K562 (cell line): ENCODE results near the gene GCNT4. TPM values are rescaled to one million over a fixed set of nuclear protein-coding genes. Genes with fewer than 3 reads are reported as not detected.

Source experiments
- ATAC-seq: fragments of 200-7000 bp; cut with Tn5 transposase; 3 replicates; pipeline ENCODE4 v1.9.1; 2020; ENCODE audit warnings: moderate library complexity
- BruUV-seq: library from RNA; stranded (reverse); fragments of 400-500 nt; replicated peaks from 2 replicates; lab custom pipeline; 2021; lab: Mats Ljungman, UMichigan
- CTCF ChIA-PET: fragments of 300-600 bp; formaldehyde crosslinking; extraction: SDS; loops from one replicate; lab custom pipeline; 2021; ENCODE audit warnings: low intra/inter-chr PET ratio; lab: Yijun Ruan, JAX
- POLR2A ChIA-PET: fragments of 300-600, 350-650 bp; sonication (Branson Sonifier 250); formaldehyde crosslinking; extraction: SDS; loops from one replicate; lab custom pipeline; 2021; ENCODE audit warnings: antibody characterized with exemption, inconsistent platforms; lab: Yijun Ruan, JAX
- DNase-seq, 4 experiments: peaks; one replicate each; pipeline versions ENCODE4 v3.0.0 to v3.0.0-alpha.2; 2011 to 2018; ENCODE audit warnings: low spot score in 3 of 4, mixed read lengths in 3 of 4; ENCODE audit errors: extremely low read depth in 1 of 4
- FAIRE-seq: peaks from 2 replicates; lab custom pipeline; 2011; peaks lifted over from hg19 to GRCh38; lab: Jason Lieb, UNC
- H2AFZ ChIP-seq: 2 replicates; pipeline ENCODE4 v1.6.0; 2011; ENCODE audit warnings: low read depth, low read length, control low read depth, inconsistent platforms
- H3K27ac ChIP-seq: fragments of 200-600 bp; 3 replicates; pipeline ENCODE4 v1.8.0; 2011; ENCODE audit warnings: low read depth, mild to moderate bottlenecking, control low read depth, inconsistent platforms, low read length, moderate library complexity, mixed read lengths; ENCODE audit errors: extremely low read depth
- H3K27me3 ChIP-seq, 2 experiments: fragments of 300-600 bp in 1 of 2; 2 replicates in 1 of 2; 3 replicates in 1 of 2; pipeline versions ENCODE4 v1.6.0 to v1.8.0; 2011; ENCODE audit warnings: inconsistent platforms in 2 of 2, low read length in 2 of 2, mild to moderate bottlenecking in 1 of 2, mixed read lengths in 1 of 2, moderate library complexity in 1 of 2; ENCODE audit not compliant: control insufficient read depth in 2 of 2, insufficient read depth in 2 of 2
- H3K36me3 ChIP-seq: fragments of 300-600 bp; 3 replicates; pipeline ENCODE4 v1.8.0; 2011; ENCODE audit warnings: mild to moderate bottlenecking, low read length, inconsistent platforms; ENCODE audit not compliant: control insufficient read depth, insufficient read depth
- H3K4me1 ChIP-seq, 2 experiments: fragments of 200-600 bp in 1 of 2; replicated peaks in 1 of 2; 2 replicates in 1 of 2; 3 replicates in 1 of 2; pipeline versions ENCODE4 v1.5.1 to v1.8.0; 2011; ENCODE audit warnings: inconsistent platforms in 2 of 2, low read length in 2 of 2, mild to moderate bottlenecking in 1 of 2, mixed read lengths in 1 of 2, moderate library complexity in 1 of 2; ENCODE audit not compliant: control insufficient read depth in 2 of 2, insufficient read depth in 2 of 2
- H3K4me2 ChIP-seq: 2 replicates; pipeline ENCODE4 v1.6.1; 2011; ENCODE audit warnings: low read length, control low read depth, inconsistent platforms, mixed read lengths; ENCODE audit not compliant: insufficient read depth
- H3K4me3 ChIP-seq: fragments of 200-600 bp; sonication (generic), shearing (Covaris generic); 2 replicates; pipeline ENCODE4 v1.5.1; 2016; ENCODE audit warnings: control low read depth, inconsistent platforms
- H3K79me2 ChIP-seq: fragments of 200-600 bp; 3 replicates; pipeline ENCODE4 v1.8.0; 2011; ENCODE audit warnings: low read length, inconsistent platforms; ENCODE audit not compliant: control insufficient read depth, insufficient read depth
- H3K9ac ChIP-seq, 2 experiments: 2 replicates each; pipeline versions ENCODE4 v1.6.0 to v1.6.1; 2011; ENCODE audit warnings: low read depth in 2 of 2, low read length in 2 of 2, control low read depth in 1 of 2, inconsistent platforms in 1 of 2, mild to moderate bottlenecking in 1 of 2, mixed read lengths in 1 of 2; ENCODE audit not compliant: insufficient read depth in 1 of 2
- H3K9me1 ChIP-seq: one replicate; pipeline ENCODE4 v1.6.0; 2011; ENCODE audit warnings: inconsistent platforms, mild to moderate bottlenecking, low read length, moderate library complexity; ENCODE audit not compliant: control insufficient read depth, insufficient read depth
- H3K9me3 ChIP-seq: replicated peaks from 2 replicates; pipeline ENCODE4 v1.5.1; 2011; ENCODE audit warnings: low read depth, low read length, inconsistent platforms; ENCODE audit not compliant: control insufficient read depth, insufficient read depth
- H4K20me1 ChIP-seq: replicated peaks from 2 replicates; pipeline ENCODE4 v1.6.1; 2011; ENCODE audit warnings: low read length, inconsistent platforms, mixed read lengths; ENCODE audit not compliant: control insufficient read depth, insufficient read depth
- EP400 ChIP-seq: fragments of 450-650 bp; IDR thresholded peaks from 2 replicates; pipeline ENCODE4 v1.6.1; 2017; ENCODE audit warnings: antibody characterized with exemption, mild to moderate bottlenecking, moderate library complexity
- FOXJ3 ChIP-seq: sonication (generic); formaldehyde crosslinking; IDR thresholded peaks from 2 replicates; pipeline ENCODE4 v1.4.0; 2020; ENCODE audit warnings: mild to moderate bottlenecking, missing genetic modification reagents
- GABPA ChIP-seq: fragments of 200-800 bp; sonication (Bioruptor generic); conservative IDR thresholded peaks from 2 replicates; pipeline ENCODE4 v1.6.1; 2016; ENCODE audit warnings: low read depth, missing genetic modification characterization, missing compliant biosample characterization
- KHSRP ChIP-seq: fragments of 450-650 bp; IDR thresholded peaks from 2 replicates; pipeline ENCODE4 v1.6.1; 2017
- LARP7 ChIP-seq: fragments of 450-650 bp; IDR thresholded peaks from 2 replicates; pipeline ENCODE4 v1.6.1; 2016
- MLX ChIP-seq, 2 experiments: fragments of 450-650 bp in 1 of 2; sonication (generic) in 1 of 2; formaldehyde crosslinking; conservative IDR thresholded peaks; 2 replicates each; pipeline versions ENCODE4 v1.4.0 to v1.8.1; 2020 to 2022; ENCODE audit warnings: mild to moderate bottlenecking in 1 of 2, missing genetic modification reagents in 1 of 2
- NCOA1 ChIP-seq: fragments of 450-650 bp; IDR thresholded peaks from 2 replicates; pipeline ENCODE4 v1.6.1; 2016; ENCODE audit warnings: low read depth
- NR4A1 ChIP-seq, 2 experiments: fragments of 250-450 bp in 1 of 2; fragments of 450-650 bp in 1 of 2; sonication (Bioruptor Pico) in 1 of 2; IDR thresholded peaks; 2 replicates each; pipeline versions ENCODE4 v1.4.0 to v1.6.1; 2016 to 2020; ENCODE audit warnings: mild to moderate bottlenecking in 2 of 2, missing compliant biosample characterization in 1 of 2, missing genetic modification characterization in 1 of 2, moderate library complexity in 1 of 2
- PCBP2 ChIP-seq: fragments of 200-400 bp; formaldehyde crosslinking; IDR thresholded peaks from 2 replicates; pipeline ENCODE4 v1.6.1; 2018; ENCODE audit warnings: low read length, low read depth, mild to moderate bottlenecking, moderate library complexity; ENCODE audit not compliant: poor library complexity, severe bottlenecking
- SETDB1 ChIP-seq: IDR thresholded peaks from one replicate; pipeline ENCODE4 v1.6.1; 2012; ENCODE audit warnings: low read length, control low read depth, inconsistent platforms
- TBP ChIP-seq: optimal IDR thresholded peaks from 2 replicates; pipeline ENCODE3; 2011; ENCODE audit warnings: low read depth, low read length, improper control_type of control experiment
- TRIM24 ChIP-seq, 2 experiments: fragments of 450-650 bp; IDR thresholded peaks; 2 replicates each; pipeline ENCODE4 v1.6.1; 2016
- U2AF2 ChIP-seq: fragments of 200-400 bp; formaldehyde crosslinking; optimal IDR thresholded peaks from 2 replicates; pipeline ENCODE3; 2017; ENCODE audit warnings: low read depth, mild to moderate bottlenecking, low read length
- ZNF23 ChIP-seq: fragments of 250-450 bp; sonication (Bioruptor Pico); IDR thresholded peaks from 2 replicates; pipeline ENCODE4 v1.4.0; 2020; ENCODE audit warnings: mild to moderate bottlenecking
- ZNF324 ChIP-seq: fragments of 250-450 bp; sonication (Bioruptor Pico); IDR thresholded peaks from 2 replicates; pipeline ENCODE4 v1.4.0; 2020; ENCODE audit warnings: mild to moderate bottlenecking
- ZNF354B ChIP-seq: fragments of 250-450 bp; sonication (Bioruptor Pico); IDR thresholded peaks from 2 replicates; pipeline ENCODE4 v1.4.0; 2020
- ZNF830 ChIP-seq: fragments of 250-450 bp; sonication (Bioruptor Pico); IDR thresholded peaks from 2 replicates; pipeline ENCODE4 v1.5.0; 2021; ENCODE audit warnings: mild to moderate bottlenecking
- WGBS: fragments of 100-300 bp; shearing (Covaris generic); methylation state at CpG from one replicate; pipeline ENCODE4 v1.1.6; 2016; ENCODE audit warnings: low coverage, mixed read lengths; ENCODE audit not compliant: insufficient coverage; ENCODE audit errors: missing lambda C conversion rate; 5-methylcytosine and 5-hydroxymethylcytosine counted together
- in situ Hi-C: fragments of 300-500 bp; cut with MboI; formaldehyde crosslinking; loops from 4 replicates; pipeline ENCODE4 v1.15.0; 2018; ENCODE audit warnings: inconsistent platforms, mixed read lengths
- intact Hi-C: fragments of 100-400 bp; cut with micrococcal nuclease; formaldehyde crosslinking; loops from 2 replicates; pipeline ENCODE4 v1.14.2; 2022
- polyA plus RNA-seq, 8 experiments: library from polyadenylated mRNA; depleted of rRNA in 4 of 8; stranded (reverse) in 5 of 8; unstranded in 3 of 8; fragments of >200 nt; fragmentation: Nextera tagmentation in 2 of 8; fragmentation: Illumina TruSeq in 1 of 8; extraction: Ambion mirVana in 2 of 8; extraction: Trizol in 1 of 8; gene quantifications; 2 replicates each; pipeline versions ENCODE4 v1.2.1 to v1.2.3, GENCODE V29; 2011 to 2014; ENCODE audit warnings: inconsistent platforms in 1 of 8, missing spikeins in 1 of 8
- total RNA-seq, 7 experiments: library from RNA; depleted of rRNA in 6 of 7; stranded (reverse); fragments of >200 nt in 6 of 7; fragmentation: Illumina TruSeq in 2 of 7; extraction: Trizol in 2 of 7; gene quantifications; 2 replicates each; pipeline versions ENCODE4 v1.2.1 to v1.2.3, GENCODE V29; 2011 to 2021; ENCODE audit warnings: low replicate concordance in 1 of 7
- TF ChIP-seq, protein P1 (sequence below), 2 experiments: IDR thresholded peaks; 2 replicates each; pipeline ENCODE4 v1.6.1; 2011; ENCODE audit warnings: borderline replicate concordance in 1 of 2, control low read depth in 1 of 2, low read depth in 1 of 2, low read length in 1 of 2, mild to moderate bottlenecking in 1 of 2, mixed read lengths in 1 of 2, moderate library complexity in 1 of 2; ENCODE audit not compliant: insufficient read depth in 1 of 2, insufficient read length in 1 of 2, poor library complexity in 1 of 2, severe bottlenecking in 1 of 2; ENCODE audit errors: extremely low read depth in 1 of 2

The GCNT4 gene
- total and polyA plus RNA-seq, 9 of the 15 experiments (the other 6 are each of a cell fraction or from before 2014, with no cell fraction given): 0.01 TPM; not detected in 8

- no peak for ATAC-seq
- BruUV-seq: no TSS peak
- Histone ChIP-seq H3K4me3 (no peak overlapping the region), H3K27me3 (no peaks in the 10 kb centered on the region; a peak in 1 of 5 replicates), H3K9me1 (no peaks in the 10 kb centered on the region), H3K36me3 (no peaks in the 10 kb centered on the region), H3K27ac (no peak overlapping the region), H2AFZ (no peak overlapping the region), H3K4me1 (no peaks in the 10 kb centered on the region), H3K9ac (no peak overlapping the region)
- in situ Hi-C loops (no loop called here), intact Hi-C loops (no loop called here)
- DNase-seq: no peak
- ChIA-PET POLR2A (no interaction called here), CTCF (no interaction called here)
- no peak for FAIRE-seq
- 0% methylated on average over 7 of the region's 7 CpGs for WGBS
- TF ChIP-seq U2AF2 (no peak), ZNF354B (CRISPR knock-in tag) (no peak), PCBP2 (no peak), SETDB1 (no peak), ZNF23 (CRISPR knock-in tag) (no peak), TRIM24 (IDR thresholded peaks at IDR 0.05) (no peak), GABPA (tag) (no peak), EP400 (no peak), TBP (no peak), NR4A1 (CRISPR knock-in tag; IDR thresholded peaks at IDR 0.05) (no peak), NR4A1 (tag; IDR thresholded peaks at IDR 0.05) (no peak), NCOA1 (no peak), KHSRP (no peak), MLX (CRISPR knock-in tag; conservative IDR thresholded peaks at IDR 0.05) (no peak), LARP7 (no peak), ZNF324 (CRISPR knock-in tag) (no peak), ZNF830 (CRISPR knock-in tag) (no peak), FOXJ3 (no peak)
- TF ChIP-seq, protein P1, sequence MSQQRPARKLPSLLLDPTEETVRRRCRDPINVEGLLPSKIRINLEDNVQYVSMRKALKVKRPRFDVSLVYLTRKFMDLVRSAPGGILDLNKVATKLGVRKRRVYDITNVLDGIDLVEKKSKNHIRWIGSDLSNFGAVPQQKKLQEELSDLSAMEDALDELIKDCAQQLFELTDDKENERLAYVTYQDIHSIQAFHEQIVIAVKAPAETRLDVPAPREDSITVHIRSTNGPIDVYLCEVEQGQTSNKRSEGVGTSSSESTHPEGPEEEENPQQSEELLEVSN (IDR thresholded peaks at IDR 0.05; ENCODE audit: borderline replicate concordance in 1 of 2, extremely low read depth in 1 of 2, insufficient read depth in 1 of 2, insufficient read length in 1 of 2, low read depth in 1 of 2, low read length in 1 of 2, poor library complexity in 1 of 2, severe bottlenecking in 1 of 2): no peak
- TF ChIP-seq, all 486 proteins: peak for 0
- no peaks in the 10 kb centered on the region for H3K79me2 ChIP-seq
- no peaks in the 10 kb centered on the region for H3K9me3 ChIP-seq
- H3K4me2 ChIP-seq: no peak overlapping the region
- H4K20me1 ChIP-seq: no peaks in the 10 kb centered on the region
Observed at GRCh38 chr5:75009556-75010345, 42.6 kb downstream of the GCNT4 start.
